Stimulated activated naive CD4-positive, alpha-beta T cell (primary cell): ENCODE results near the gene ALDH6A1.
A peak's percentile ranks its signal among the peaks of the same experiment; 100 is the strongest.
"Not testable (repeated sequence)": the region's sequence is repeated elsewhere in the genome, so short reads cannot be mapped to it uniquely, and the experiment has no call there.

Source experiments
- DNase-seq, 6 experiments: peaks; one replicate each; lab custom pipeline; 2025; lab: John Stamatoyannopoulos, UW

ALDH6A1 gene

GRCh38 chr14:74084277-74085046 lies at the start of gene ALDH6A1, which contains the start of gene LIN52:
ALDH6A1 (minus strand) TSS chr14:74084453; CDS start chr14:74084394, 59 bp downstream.
LIN52 (plus strand) TSS chr14:74084956; CDS start chr14:74084975, 19 bp downstream.
- DNase-seq = peak; percentile 99 to 100 (median 100)

- no peak for DNase-seq
Observed at GRCh38 chr14:74127634-74128033, 43.4 kb upstream of the ALDH6A1 start.

GRCh38 chr14:74126315-74127013 lies 42.2 kb upstream of the ALDH6A1 start:
- no peak for DNase-seq

GRCh38 chr14:74125487-74125886 lies 41.2 kb upstream of the ALDH6A1 start:
- not testable (repeated sequence) for DNase-seq

- peak in 3 of 6 experiments; percentile 12 to 36 (median 25) for DNase-seq
Observed at GRCh38 chr14:74111395-74112216, 27.4 kb upstream of the ALDH6A1 start.

GRCh38 chr14:74109369-74109768 lies 25.1 kb upstream of the ALDH6A1 start:
- no peak for DNase-seq

GRCh38 chr14:74105381-74105780 lies 21.1 kb upstream of the ALDH6A1 start:
- no peak for DNase-seq

- DNase-seq = no peak
Observed at GRCh38 chr14:74089251-74090020, 5.2 kb upstream of the ALDH6A1 start.

GRCh38 chr14:74085828-74086227 lies 1.6 kb upstream of the ALDH6A1 start:
- DNase-seq = no peak

GRCh38 chr14:74085047-74085637 lies 889 bp upstream of the ALDH6A1 start:
- peak in 1 of 6 experiments; percentile 20 for DNase-seq

GRCh38 chr14:74083784-74084276 lies 423 bp downstream of the ALDH6A1 start:
- DNase-seq = no peak

- no peak for DNase-seq
Observed at GRCh38 chr14:74083161-74083560, 1.1 kb downstream of the ALDH6A1 start.

- no peak for DNase-seq
Observed at GRCh38 chr14:74081491-74081890, 2.8 kb downstream of the ALDH6A1 start.

- DNase-seq = no peak
Observed at GRCh38 chr14:74080820-74081460, 3.3 kb downstream of the ALDH6A1 start.

GRCh38 chr14:74077401-74077800 lies 6.9 kb downstream of the ALDH6A1 start:
- no peak for DNase-seq

GRCh38 chr14:74065746-74066575 lies 18.3 kb downstream of the ALDH6A1 start:
- DNase-seq = no peak

- no peak for DNase-seq
Observed at GRCh38 chr14:74064883-74065282, 19.4 kb downstream of the ALDH6A1 start.

- DNase-seq = no peak
Observed at GRCh38 chr14:74064426-74064825, 19.8 kb downstream of the ALDH6A1 start.

GRCh38 chr14:74062809-74063150 lies 21.5 kb downstream of the ALDH6A1 start:
- DNase-seq = no peak
